Smooth muscle cell (in vitro differentiated cells): ENCODE data around the gene AAGAB. TPM values are rescaled to one million over a fixed set of nuclear protein-coding genes. Genes with fewer than 3 reads are reported as not detected.
"Not testable (repeated sequence)": the region's sequence is repeated elsewhere in the genome, so short reads cannot be mapped to it uniquely, and the experiment has no call there.

Source experiments
- DNase-seq: peaks from one replicate; lab custom pipeline; 2025; ENCODE audit not compliant: unreplicated experiment; lab: John Stamatoyannopoulos, UW
- H2AFZ ChIP-seq: fragments of 200-600 bp; sonication (generic); 2 replicates; pipeline ENCODE4 v1.6.0; 2016; ENCODE audit warnings: antibody characterized with exemption, low read depth, mild to moderate bottlenecking
- H3F3A ChIP-seq: fragments of 200-600 bp; sonication (generic); 2 replicates; pipeline ENCODE4 v1.6.0; 2017; ENCODE audit warnings: antibody characterized with exemption, low read depth
- H3K27ac ChIP-seq: fragments of 200-600 bp; sonication (generic); 2 replicates; pipeline ENCODE4 v1.5.1; 2016; ENCODE audit warnings: low read depth, mild to moderate bottlenecking
- H3K27me3 ChIP-seq: fragments of 200-600 bp; sonication (generic); 2 replicates; pipeline ENCODE4 v1.6.1; 2016; ENCODE audit warnings: low read depth, mild to moderate bottlenecking
- H3K36me3 ChIP-seq: fragments of 200-600 bp; sonication (generic); 2 replicates; pipeline ENCODE4 v1.5.1; 2016; ENCODE audit warnings: low read depth
- H3K4me1 ChIP-seq: fragments of 200-600 bp; sonication (generic); 2 replicates; pipeline ENCODE4 v1.5.1; 2016; ENCODE audit warnings: low read depth
- H3K4me2 ChIP-seq: fragments of 200-600 bp; sonication (generic); 2 replicates; pipeline ENCODE4 v1.6.0; 2016; ENCODE audit warnings: mild to moderate bottlenecking
- H3K4me3 ChIP-seq: fragments of 200-600 bp; sonication (generic); 2 replicates; pipeline ENCODE4 v1.5.1; 2016; ENCODE audit warnings: mild to moderate bottlenecking
- H3K79me2 ChIP-seq: fragments of 200-600 bp; sonication (generic); 2 replicates; pipeline ENCODE4 v1.6.0; 2016; ENCODE audit warnings: low read depth, mild to moderate bottlenecking
- H3K9ac ChIP-seq: fragments of 200-600 bp; sonication (generic); 2 replicates; pipeline ENCODE4 v1.6.0; 2016; ENCODE audit warnings: low read depth
- H3K9me3 ChIP-seq: fragments of 200-600 bp; sonication (generic); replicated peaks from 2 replicates; pipeline ENCODE4 v1.5.1; 2016; ENCODE audit warnings: low read depth
- H4K20me1 ChIP-seq: fragments of 200-600 bp; sonication (generic); 2 replicates; pipeline ENCODE4 v1.6.0; 2016; ENCODE audit warnings: low read depth
- CTCF ChIP-seq: fragments of 200-600 bp; sonication (generic); IDR thresholded peaks from 2 replicates; pipeline ENCODE4 v1.5.1; 2017; ENCODE audit warnings: borderline replicate concordance, mild to moderate bottlenecking, antibody characterized with exemption; ENCODE audit not compliant: insufficient read depth, poor library complexity, severe bottlenecking
- WGBS: methylation state at CpG from one replicate; pipeline ENCODE4 v1.1.7; 2016; ENCODE audit warnings: low lambda C conversion rate; 5-methylcytosine and 5-hydroxymethylcytosine counted together
- polyA plus RNA-seq: library from polyadenylated mRNA; unstranded; fragments of >200 nt; fragmentation: Nextera tagmentation; extraction: Ambion mirVana; gene quantifications from 2 replicates; pipeline ENCODE4 v1.2.1, GENCODE V29; 2016
- total RNA-seq: library from RNA; depleted of rRNA; stranded (reverse); fragments of >200 nt; gene quantifications from 2 replicates; pipeline ENCODE4 v1.2.3, GENCODE V29; 2014

AAGAB gene
- total and polyA plus RNA-seq, 2 experiments from 2014 or later, result 38.2 to 39.6 TPM

DNA sequence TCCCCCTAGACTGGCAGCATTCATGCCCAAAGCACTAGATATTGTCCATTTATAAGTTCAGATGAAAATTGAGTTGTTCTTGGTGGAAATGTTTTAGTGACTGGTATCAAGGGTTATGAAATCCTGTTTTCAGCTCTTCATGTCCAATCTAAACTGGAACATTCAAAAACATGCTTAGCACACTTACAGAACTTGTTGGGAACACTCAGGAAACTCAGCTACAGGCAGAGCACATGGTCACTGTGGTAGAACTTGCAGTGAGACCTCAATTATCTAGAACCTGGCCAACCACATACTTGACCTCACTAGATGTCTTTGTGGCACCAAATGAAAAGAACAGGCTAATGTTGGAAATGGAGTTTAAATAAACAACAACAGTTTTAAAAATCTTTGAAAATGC lies 100.2 kb downstream of the AAGAB start:
- no peaks in the 10 kb centered on the region for H3K36me3 ChIP-seq
- no peaks in the 10 kb centered on the region for H3K9me3 ChIP-seq
- peaks cover 10% of the 10 kb centered on the region for H3K4me1 ChIP-seq
- no peak overlapping the region for H2AFZ ChIP-seq
- no peak overlapping the region for H3K9ac ChIP-seq
- no peak overlapping the region for H3K4me2 ChIP-seq
- peaks cover 16% of the 10 kb centered on the region for H3F3A ChIP-seq
- H3K79me2 ChIP-seq, result peaks cover 76% of the 10 kb centered on the region
- TF ChIP-seq CTCF, result no peak
- no peak overlapping the region for H3K27ac ChIP-seq
- H4K20me1 ChIP-seq, result peaks cover 21% of the 10 kb centered on the region
- no peak for DNase-seq
- no peak overlapping the region for H3K4me3 ChIP-seq
- H3K27me3 ChIP-seq, result no peaks in the 10 kb centered on the region

DNA sequence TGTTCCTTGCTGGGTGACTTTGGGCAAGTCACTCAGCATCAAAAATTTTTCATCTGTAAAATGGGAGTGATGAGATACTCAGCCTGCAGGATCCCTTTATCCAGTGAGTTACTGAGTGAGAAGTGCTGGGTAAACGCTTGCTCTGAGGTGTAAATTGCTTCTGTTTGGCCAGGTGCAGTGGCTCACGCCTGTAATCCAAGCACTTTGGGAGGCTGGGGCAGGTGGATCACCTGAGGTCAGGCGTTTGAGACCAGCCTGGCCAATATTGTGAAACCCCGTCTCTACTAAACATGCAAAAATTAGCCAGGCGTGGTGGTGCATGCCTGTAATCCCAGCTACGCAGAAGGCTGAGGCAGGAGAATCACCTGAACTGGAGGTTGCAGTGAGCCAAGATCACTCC lies 101.4 kb downstream of the AAGAB start:
- not testable (repeated sequence) for H3K4me3 ChIP-seq, DNase-seq, H3K36me3 ChIP-seq, H4K20me1 ChIP-seq, H3K27me3 ChIP-seq, H3K27ac ChIP-seq, H3K9ac ChIP-seq, H3K4me2 ChIP-seq, H2AFZ ChIP-seq, H3K9me3 ChIP-seq
- Histone ChIP-seq H3K79me2 (peaks cover 70% of the 10 kb centered on the region), H3K4me1 (peaks cover 22% of the 10 kb centered on the region), H3F3A (peaks cover 28% of the 10 kb centered on the region)
- 88% methylated on average over 6 of the region's 6 CpGs for WGBS

DNA sequence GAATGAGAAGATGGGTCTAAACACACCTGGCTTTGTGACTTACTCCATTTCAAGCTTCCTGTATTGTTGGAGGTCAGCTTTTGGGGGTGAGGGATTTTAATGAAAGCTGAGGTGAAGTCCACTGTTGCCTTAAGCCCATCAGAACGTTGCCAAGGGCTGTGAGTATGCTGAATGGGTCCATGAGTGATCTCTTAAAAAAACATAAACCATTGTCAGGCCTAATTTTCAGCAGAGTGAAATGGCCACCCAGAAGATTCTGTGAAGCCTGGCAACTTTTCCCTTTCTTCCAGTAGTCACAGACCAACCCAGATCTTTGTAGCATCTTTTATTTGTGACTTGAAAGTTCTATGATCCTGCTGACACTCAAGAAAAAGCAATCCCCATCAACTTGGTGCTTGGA lies 102.0 kb downstream of the AAGAB start:
- Histone ChIP-seq H4K20me1 (peaks cover 4% of the 10 kb centered on the region), H3K4me3 (no peak overlapping the region), H3K79me2 (peaks cover 70% of the 10 kb centered on the region), H3K9ac (no peak overlapping the region), H3K4me1 (peaks cover 28% of the 10 kb centered on the region), H3K36me3 (no peaks in the 10 kb centered on the region), H3K9me3 (no peaks in the 10 kb centered on the region), H3K4me2 (no peak overlapping the region), H3F3A (peaks cover 34% of the 10 kb centered on the region), H2AFZ (no peak overlapping the region), H3K27ac (peak overlapping the region; percentile 24), H3K27me3 (no peaks in the 10 kb centered on the region)
- WGBS, result 65% methylated on average over 1 of the region's 1 CpG
- no peak for DNase-seq
- TF ChIP-seq CTCF, result no peak

Other genes with a start within 250 kb of the AAGAB start
- gene SMAD3, start 189.1 kb downstream of the AAGAB start, total RNA-seq, result 21.9 and 25.9 TPM in 2 replicates
- 20.2 and 27.7 TPM in 2 replicates for gene SMAD3, start 189.1 kb downstream of the AAGAB start, polyA plus RNA-seq
- gene IQCH, start 125 bp upstream of the AAGAB start, total RNA-seq, result 2.9 and 3.2 TPM in 2 replicates
- 0.34 and 0.86 TPM in 2 replicates for gene IQCH, start 125 bp upstream of the AAGAB start, polyA plus RNA-seq